HG03175 (cell line): Measurements from ENCODE around the gene UBAC1.
"Not testable (repeated sequence)": the region's sequence is repeated elsewhere in the genome, so short reads cannot be mapped to it uniquely, and the experiment has no call there.

Experiments used
- ATAC-seq: cut with Tn5 transposase; IDR thresholded peaks from one replicate; pipeline ENCODE4 v1.9.1; 2021; ENCODE audit warnings: mild to moderate bottlenecking, moderate library complexity; ENCODE audit not compliant: unreplicated experiment

UBAC1 gene

DNA sequence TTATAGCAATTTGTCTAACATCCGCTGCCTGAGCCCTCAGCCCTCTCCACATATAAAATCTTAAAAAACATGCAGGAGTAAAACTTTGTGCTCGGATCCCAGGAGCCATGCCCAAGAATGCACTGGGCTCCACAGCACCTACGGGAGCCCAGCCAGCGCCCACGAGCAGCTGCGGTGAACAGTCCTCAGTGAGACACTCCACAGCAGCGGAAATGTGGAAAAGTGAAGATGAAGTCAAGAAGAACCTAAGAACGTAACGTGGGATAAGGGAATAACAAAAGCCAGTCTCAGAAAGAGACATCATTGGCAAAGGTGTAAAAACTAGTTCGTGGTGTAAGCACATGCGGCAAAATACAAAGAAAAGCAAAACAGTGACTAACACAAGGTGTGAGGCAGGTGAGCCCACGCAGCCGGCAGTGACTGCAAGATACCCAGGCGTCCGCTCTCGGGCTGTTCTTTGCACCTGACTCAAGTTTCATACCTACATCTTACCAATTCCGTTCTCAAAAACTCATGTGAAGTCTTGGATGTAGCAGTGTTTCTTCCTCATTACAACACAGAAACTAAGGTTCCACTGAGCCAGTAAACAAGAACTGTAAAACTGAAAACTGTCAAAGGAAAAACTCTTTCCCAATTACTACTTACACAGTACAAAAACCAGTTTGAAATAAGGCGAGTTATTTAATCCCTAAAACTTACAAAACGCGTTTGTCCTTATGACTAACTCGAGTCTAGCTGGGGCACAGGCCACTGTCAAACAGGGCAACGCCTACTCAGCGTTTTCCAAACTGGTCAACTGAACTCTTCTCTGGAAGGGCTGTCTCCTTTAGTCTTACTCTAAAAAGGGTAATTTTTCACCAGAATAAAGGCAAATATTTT lies 55.6 kb downstream of the UBAC1 start:
- no peak for ATAC-seq

- no peak for ATAC-seq
Measured at GRCh38 chr9:135903786-135904520, 57.2 kb downstream of the UBAC1 start.

DNA sequence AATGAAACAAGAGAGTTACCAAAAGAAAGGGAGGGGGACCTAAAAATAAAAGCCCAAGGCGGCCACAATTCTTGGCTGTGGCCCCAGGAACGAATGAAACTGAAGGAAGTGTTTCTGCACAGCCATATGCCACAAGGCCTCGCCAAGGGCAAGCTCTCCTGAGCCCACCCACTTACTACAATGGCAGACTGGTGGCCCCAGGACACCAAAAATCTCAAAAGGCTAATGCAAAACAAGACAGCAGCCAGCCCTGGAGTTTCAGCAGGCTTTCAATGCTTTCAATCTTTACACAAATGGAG lies 57.9 kb downstream of the UBAC1 start:
- no peak for ATAC-seq

DNA sequence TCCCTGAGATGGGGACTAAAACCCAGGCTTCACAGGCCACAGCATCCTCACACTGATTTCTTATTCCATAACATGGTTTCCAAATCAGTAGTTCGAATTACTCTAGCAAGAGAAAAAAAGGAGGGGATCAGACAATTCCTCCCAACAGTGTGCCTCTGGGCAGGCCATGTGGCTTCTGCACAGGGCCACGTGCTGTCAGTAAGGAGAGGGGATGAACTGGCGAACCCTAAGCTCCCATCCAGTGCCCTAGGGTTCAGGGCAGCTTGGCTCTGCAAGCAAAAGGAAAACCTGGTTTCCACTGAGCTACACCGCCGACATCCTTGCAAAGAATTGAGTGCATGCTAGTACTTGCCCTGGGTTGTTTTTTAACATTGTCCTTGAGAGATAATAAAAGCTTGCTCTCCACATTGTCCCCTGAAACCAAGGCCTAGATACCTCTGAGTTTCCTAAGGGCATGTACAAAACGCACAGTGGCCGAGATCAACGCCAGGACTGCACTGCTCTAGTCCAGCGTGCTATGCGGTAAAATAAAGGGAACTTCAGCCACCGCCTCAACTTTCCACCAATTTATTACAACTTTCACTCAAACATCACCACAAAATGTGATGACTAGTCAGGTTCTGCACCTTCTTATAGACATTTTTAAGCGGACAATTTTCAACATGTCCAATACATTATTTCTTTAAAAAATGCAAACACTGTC lies 58.4 kb downstream of the UBAC1 start:
- ATAC-seq: no peak

GRCh38 chr9:135901826-135902225 lies 59.3 kb downstream of the UBAC1 start:
- no peak for ATAC-seq

GRCh38 chr9:135901031-135901758 lies 60.0 kb downstream of the UBAC1 start:
- ATAC-seq: no peak

DNA sequence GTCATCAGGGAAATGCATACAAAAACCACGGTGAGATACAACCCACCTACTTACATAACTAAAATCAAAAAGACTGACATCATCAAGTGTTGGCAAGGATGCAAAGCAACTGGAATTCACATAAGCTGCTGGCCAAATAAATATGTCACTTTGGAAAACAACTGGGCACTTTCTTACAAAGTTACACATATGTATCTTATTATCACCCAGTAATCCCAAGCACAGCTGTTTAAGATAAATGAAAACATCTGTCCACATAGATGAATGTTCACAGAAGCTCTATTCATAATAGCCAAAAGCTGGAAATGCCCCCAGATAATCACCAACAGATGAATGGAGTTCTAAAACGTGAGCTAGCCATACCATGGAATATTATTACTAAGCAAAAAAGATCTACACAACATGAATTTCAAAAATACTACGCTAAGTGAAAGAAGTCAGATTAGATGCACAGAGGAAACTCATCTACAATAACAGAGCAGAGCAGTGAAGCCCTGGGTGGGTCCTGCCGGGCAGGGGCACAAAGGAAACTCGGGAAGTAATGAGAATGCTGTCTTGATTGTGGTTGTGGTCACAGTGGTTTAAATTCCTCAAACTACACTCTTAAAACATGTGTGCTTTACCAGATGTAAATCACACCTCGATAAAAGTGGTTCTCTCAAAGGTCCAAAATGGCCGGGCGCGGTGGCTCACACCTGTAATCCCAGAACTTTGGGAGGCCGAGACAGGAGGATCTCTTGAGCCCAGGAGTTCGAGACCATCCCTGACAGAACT lies 62.4 kb downstream of the UBAC1 start:
- ATAC-seq: no peak

- no peak for ATAC-seq
Measured at GRCh38 chr9:135896626-135897025, 64.5 kb downstream of the UBAC1 start.

- ATAC-seq: no peak
Measured at GRCh38 chr9:135896205-135896604, 65.0 kb downstream of the UBAC1 start.

DNA sequence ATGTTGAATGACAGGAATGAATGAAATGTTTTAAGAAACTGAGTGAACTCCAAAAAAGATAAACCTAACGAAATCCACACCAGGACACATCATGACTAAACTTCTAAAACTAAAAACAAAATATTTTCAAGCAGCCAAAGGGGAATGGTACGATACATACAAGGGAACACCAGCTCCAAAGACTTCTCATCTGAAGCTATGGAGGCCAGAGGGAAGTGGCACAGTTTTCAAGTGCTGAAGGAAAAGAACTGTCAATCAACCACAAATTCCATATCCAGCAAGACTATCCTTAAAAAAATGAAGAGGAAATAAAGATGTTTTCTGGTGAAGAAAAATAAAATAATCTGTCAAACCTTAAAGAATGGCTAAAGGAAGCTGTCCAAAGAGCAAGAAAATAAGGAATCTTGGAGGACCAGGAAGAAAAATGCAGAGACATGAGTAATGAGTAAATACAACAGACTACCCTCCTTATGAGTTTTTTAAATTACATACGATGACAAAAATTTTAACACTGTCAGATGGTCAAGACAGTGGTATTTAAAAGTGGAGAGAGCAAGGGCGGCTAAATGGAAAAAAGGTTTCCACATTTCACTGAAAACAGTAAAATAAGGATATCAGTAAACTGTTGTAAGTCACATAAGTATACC lies 65.8 kb downstream of the UBAC1 start:
- no peak for ATAC-seq

DNA sequence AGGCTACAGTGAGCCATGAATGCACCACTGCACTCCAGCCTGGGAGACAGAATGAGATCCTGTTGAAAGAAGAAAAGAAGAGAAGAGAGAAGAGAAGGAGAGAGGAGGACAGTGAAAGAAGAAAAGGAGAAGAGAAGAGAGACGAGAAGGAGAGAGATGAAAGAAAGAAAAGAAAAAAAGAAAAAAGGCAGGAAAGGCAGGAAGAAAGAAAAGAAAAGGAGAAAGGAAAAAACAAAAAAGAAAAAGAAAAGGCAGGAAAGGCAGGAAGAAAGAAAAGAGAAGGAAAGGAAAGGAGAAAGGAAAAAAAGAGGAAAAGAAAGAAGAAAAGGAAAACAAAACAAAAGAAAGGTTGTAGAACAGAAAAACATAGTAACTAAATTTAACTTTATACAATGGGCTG lies 68.1 kb downstream of the UBAC1 start:
- ATAC-seq: no peak

DNA sequence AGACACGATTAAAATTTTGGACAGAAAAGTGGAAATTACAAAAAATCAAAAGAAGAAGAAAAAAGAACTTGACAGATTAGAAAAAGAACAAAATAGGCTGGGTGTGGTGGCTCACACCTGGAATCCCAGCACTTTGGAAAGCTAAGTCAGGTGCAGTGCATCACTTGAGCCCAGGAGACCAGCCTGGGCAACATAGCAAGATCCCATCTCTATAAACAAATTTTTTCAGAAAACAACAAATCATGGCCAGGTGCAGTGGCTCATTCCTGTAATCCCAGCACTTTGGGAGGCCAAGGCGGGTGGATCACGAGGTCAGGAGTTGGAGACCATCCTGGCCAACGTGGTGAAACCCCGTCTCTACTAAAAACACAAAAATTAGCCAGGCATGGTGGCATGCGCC lies 68.8 kb downstream of the UBAC1 start:
- ATAC-seq: not testable (repeated sequence)

GRCh38 chr9:135891027-135891631 lies 70.0 kb downstream of the UBAC1 start:
- ATAC-seq: no peak

DNA sequence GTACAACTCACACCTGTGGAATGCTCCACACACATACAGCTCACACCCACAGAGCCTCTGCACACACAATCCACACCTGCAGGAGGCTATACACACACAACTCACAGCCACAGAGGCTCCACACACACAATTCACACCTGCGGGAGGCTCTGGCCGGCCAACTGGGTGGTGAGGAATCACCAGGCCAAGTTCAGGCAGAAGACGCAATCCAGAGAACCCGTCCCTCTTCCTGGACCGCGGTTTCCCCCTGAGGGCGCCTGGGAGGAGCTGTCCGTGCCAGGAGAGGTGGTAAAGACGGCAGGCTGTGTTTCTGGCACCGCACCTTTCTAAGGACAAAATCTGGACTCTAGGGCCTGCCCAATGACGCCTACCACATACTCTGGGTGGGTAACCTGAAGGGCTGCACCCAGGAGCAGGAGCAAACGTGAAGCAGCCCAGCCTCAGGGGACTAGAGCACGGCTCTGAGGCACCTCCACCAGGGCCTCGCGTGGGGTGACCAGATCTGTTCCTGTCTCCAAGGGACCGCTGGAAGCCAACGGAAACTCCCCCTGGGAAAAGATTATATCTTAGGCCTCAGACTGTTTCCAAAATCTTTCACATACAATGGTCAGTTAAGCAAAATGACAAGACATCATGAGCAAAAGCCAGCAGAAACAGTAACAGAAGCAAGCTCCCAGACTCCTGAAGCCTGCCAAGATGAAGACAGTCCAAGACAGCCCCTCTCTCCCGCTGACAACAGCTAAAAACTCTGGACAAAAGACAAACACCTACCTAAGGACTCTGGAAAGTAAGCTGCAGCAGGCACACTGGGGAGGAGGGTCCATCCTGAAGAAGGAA lies 70.8 kb downstream of the UBAC1 start:
- ATAC-seq: no peak

GRCh38 chr9:135889564-135890189 lies 71.5 kb downstream of the UBAC1 start:
- ATAC-seq: no peak

GRCh38 chr9:135888766-135889394 lies 72.3 kb downstream of the UBAC1 start:
- ATAC-seq: no peak

- no peak for ATAC-seq
Measured at GRCh38 chr9:135888126-135888765, 72.9 kb downstream of the UBAC1 start.
